Adipose tissue (tissue), 3 donors: ENCODE measurements around the gene PIP5KL1. TPM values are rescaled to one million over a fixed set of nuclear protein-coding genes. Genes with fewer than 3 reads are reported as not detected.

ENCODE experiments used
- H3K27ac ChIP-seq: one replicate; pipeline ENCODE4 v1.5.1; 2013; ENCODE audit warnings: low read depth, low read length
- WGBS, 3 donors: extraction: QIAGEN DNeasy Blood & Tissue Kit; methylation state at CpG; one replicate each; pipeline ENCODE4 v1.1.7; 2013; 5-methylcytosine and 5-hydroxymethylcytosine counted together
- polyA plus RNA-seq, 3 donors: library from polyadenylated mRNA; stranded (reverse); fragments of 200-250 nt; gene quantifications; one replicate each; pipeline ENCODE4 v1.2.3, GENCODE V29; 2013
- donor health status: healthy with polysubstance abuse.
- donor health status: Bipolar disorder and iron deficiency.
- donor health status: healthy.

PIP5KL1 gene
- polyA plus RNA-seq, 3 donors, result 0.22 to 0.74 (median 0.74) TPM

GRCh38 chr9:127954831-127955293 is 24.3 kb upstream of the PIP5KL1 start:
- no peak overlapping the region for H3K27ac ChIP-seq
- 60 to 66% (median 64%) methylated on average over 13 of the region's 13 CpGs for WGBS, 3 donors

- 86 to 93% (median 91%) methylated on average over 17 of the region's 17 CpGs for WGBS, 3 donors
- no peak overlapping the region for H3K27ac ChIP-seq
These were observed 23.4 kb upstream of the PIP5KL1 start for GRCh38 chr9:127953768-127954505.

- H3K27ac ChIP-seq, result no peak overlapping the region
- WGBS, 3 donors, result 89 to 96% (median 91%) methylated on average over 1 of the region's 1 CpG
These were observed 22.6 kb upstream of the PIP5KL1 start for GRCh38 chr9:127953154-127953553.

- H3K27ac ChIP-seq, result no peak overlapping the region
- 38 to 77% (median 62%) methylated on average over 21 of the region's 21 CpGs for WGBS, 3 donors
These were observed 20.1 kb upstream of the PIP5KL1 start for GRCh38 chr9:127950513-127951289.

- WGBS, 3 donors, result 48 to 80% (median 79%) methylated on average over 17 of the region's 17 CpGs
- H3K27ac ChIP-seq, result no peak overlapping the region
These were observed 19.4 kb upstream of the PIP5KL1 start for GRCh38 chr9:127949827-127950512.

- 81 to 89% (median 84%) methylated on average over 17 of the region's 17 CpGs for WGBS, 3 donors
- H3K27ac ChIP-seq, result no peak overlapping the region
These were observed 17.5 kb upstream of the PIP5KL1 start for GRCh38 chr9:127947841-127948710.

GRCh38 chr9:127946728-127947127 is 16.2 kb upstream of the PIP5KL1 start:
- no peak overlapping the region for H3K27ac ChIP-seq
- 56 to 78% (median 60%) methylated on average over 3 of the region's 3 CpGs for WGBS, 3 donors

GRCh38 chr9:127945942-127946341 is 15.4 kb upstream of the PIP5KL1 start:
- no peak overlapping the region for H3K27ac ChIP-seq

GRCh38 chr9:127945338-127945737 is 14.8 kb upstream of the PIP5KL1 start:
- no peak overlapping the region for H3K27ac ChIP-seq

More at GRCh38 chr9:127945942-127946341, 15.4 kb upstream of the PIP5KL1 start:
- 82 to 93% (median 87%) methylated on average over 9 of the region's 9 CpGs for WGBS, 3 donors

GRCh38 chr9:127944586-127945218 is 14.1 kb upstream of the PIP5KL1 start:
- H3K27ac ChIP-seq, result no peak overlapping the region
- WGBS, 3 donors, result 93 to 95% (median 93%) methylated on average over 38 of the region's 38 CpGs

More at GRCh38 chr9:127945338-127945737, 14.8 kb upstream of the PIP5KL1 start:
- 92 to 94% (median 93%) methylated on average over 24 of the region's 24 CpGs for WGBS, 3 donors

GRCh38 chr9:127943731-127944144 is 13.2 kb upstream of the PIP5KL1 start:
- WGBS, 3 donors, result 25 to 45% (median 32%) methylated on average over 13 of the region's 13 CpGs
- H3K27ac ChIP-seq, result no peak overlapping the region

GRCh38 chr9:127943011-127943662 is 12.6 kb upstream of the PIP5KL1 start:
- no peak overlapping the region for H3K27ac ChIP-seq
- 69 to 85% (median 72%) methylated on average over 14 of the region's 14 CpGs for WGBS, 3 donors

GRCh38 chr9:127942216-127943010 is 11.8 kb upstream of the PIP5KL1 start:
- 55 to 66% (median 64%) methylated on average over 18 of the region's 18 CpGs for WGBS, 3 donors
- H3K27ac ChIP-seq, result no peak overlapping the region

GRCh38 chr9:127941961-127942215 is 11.3 kb upstream of the PIP5KL1 start:
- WGBS, 3 donors, result 66 to 73% (median 71%) methylated on average over 3 of the region's 3 CpGs

GRCh38 chr9:127941062-127941960 is 10.7 kb upstream of the PIP5KL1 start:
- H3K27ac ChIP-seq, result no peak overlapping the region
- 73 to 80% (median 74%) methylated on average over 18 of the region's 18 CpGs for WGBS, 3 donors

More at GRCh38 chr9:127941961-127942215, 11.3 kb upstream of the PIP5KL1 start:
- H3K27ac ChIP-seq, result no peak overlapping the region

- 87 to 91% (median 89%) methylated on average over 4 of the region's 4 CpGs for WGBS, 3 donors
- no peak overlapping the region for H3K27ac ChIP-seq
These were observed 10.0 kb upstream of the PIP5KL1 start for GRCh38 chr9:127940593-127940992.
